Fibroblast of the aortic adventitia (primary cell): ENCODE results near the gene SCG5. TPM values are rescaled to one million over a fixed set of nuclear protein-coding genes. Genes with fewer than 3 reads are reported as not detected.
"Not testable (repeated sequence)": the region's sequence is repeated elsewhere in the genome, so short reads cannot be mapped to it uniquely, and the experiment has no call there.

Source experiments
- DNase-seq: peaks from one replicate; pipeline ENCODE4 v3.0.0-alpha.2; 2010; ENCODE audit warnings: low read depth
- H3K4me3 ChIP-seq: 2 replicates; pipeline ENCODE4 v1.5.1; 2011; ENCODE audit warnings: low read depth, mild to moderate bottlenecking, control low read depth, low read length, moderate library complexity
- total RNA-seq: library from RNA; depleted of rRNA; stranded (reverse); fragments of >200 nt; gene quantifications from 2 replicates; pipeline ENCODE4 v1.2.3, GENCODE V29; 2012; ENCODE audit warnings: low replicate concordance
- TF ChIP-seq, protein P1 (sequence below): IDR thresholded peaks from 2 replicates; pipeline ENCODE4 v1.5.1; 2011; ENCODE audit warnings: mild to moderate bottlenecking, low read length, control low read depth, inconsistent platforms; ENCODE audit not compliant: insufficient read depth

The SCG5 gene, protein sequence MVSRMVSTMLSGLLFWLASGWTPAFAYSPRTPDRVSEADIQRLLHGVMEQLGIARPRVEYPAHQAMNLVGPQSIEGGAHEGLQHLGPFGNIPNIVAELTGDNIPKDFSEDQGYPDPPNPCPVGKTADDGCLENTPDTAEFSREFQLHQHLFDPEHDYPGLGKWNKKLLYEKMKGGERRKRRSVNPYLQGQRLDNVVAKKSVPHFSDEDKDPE
- 11.7 and 16.7 TPM in 2 replicates for total RNA-seq

DNA sequence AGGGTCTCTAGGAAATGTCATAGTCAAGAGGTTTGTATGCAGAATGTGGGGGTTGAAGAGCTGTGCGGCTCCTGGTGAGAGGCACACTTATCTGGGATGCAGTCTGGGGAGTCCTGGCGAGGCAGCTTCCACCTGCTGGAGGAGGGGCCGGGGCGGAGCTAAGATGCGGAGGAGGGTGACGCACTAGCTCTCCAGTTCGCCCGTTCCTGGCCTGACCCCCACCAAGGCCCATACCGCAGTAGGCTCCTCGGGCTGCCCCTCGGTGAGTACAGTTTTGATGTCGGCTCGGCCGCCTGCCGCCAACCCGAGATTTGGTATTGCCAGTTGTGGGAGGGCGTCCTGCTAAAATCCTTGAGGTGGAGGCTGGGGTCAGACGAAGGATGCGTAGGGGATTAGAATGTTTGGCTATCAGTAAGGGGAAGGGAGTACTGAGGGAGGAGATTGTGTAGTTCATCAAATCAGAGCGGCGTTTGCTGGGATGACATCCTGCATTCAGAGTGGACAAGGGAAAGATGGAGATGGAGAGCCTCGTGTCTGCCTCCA lies at the start of gene SCG5:
Gene SCG5 (plus strand): TSS at position 194 of the 543 bp plus-strand sequence. CDS start 1,883 bp downstream, outside the sequence.
- H3K4me3 ChIP-seq, result peak within 1 kb of the TSS; percentile 45

DNA sequence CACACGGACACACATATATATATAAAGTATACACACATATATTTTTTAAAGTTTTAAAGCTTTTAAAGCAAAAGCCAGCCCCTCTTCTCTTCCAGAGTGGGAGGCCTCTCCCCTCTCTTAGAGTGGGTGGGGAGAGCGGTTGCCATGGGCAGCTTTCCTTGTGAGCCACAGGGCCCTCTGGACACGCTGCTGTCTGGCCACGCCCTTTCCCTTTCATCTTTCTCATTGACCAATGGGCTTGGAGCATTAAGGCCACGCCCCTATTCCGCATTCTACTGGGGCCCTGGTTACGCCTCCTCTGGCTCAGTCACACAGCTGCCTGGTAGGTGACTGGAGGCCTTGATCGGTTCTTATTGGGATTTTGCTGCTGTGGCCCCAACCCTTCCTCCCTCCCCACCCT lies 48.4 kb upstream of the SCG5 start, which contains the start of gene GOLGA8N:
Gene GOLGA8N (plus strand): TSS at position 306 of the 400 bp plus-strand sequence.
- H3K4me3 ChIP-seq, DNase-seq: not testable (repeated sequence)

More for the DNA sequence above, at the start of gene SCG5:
- DNase-seq, result no peak
- TF ChIP-seq, protein P1, sequence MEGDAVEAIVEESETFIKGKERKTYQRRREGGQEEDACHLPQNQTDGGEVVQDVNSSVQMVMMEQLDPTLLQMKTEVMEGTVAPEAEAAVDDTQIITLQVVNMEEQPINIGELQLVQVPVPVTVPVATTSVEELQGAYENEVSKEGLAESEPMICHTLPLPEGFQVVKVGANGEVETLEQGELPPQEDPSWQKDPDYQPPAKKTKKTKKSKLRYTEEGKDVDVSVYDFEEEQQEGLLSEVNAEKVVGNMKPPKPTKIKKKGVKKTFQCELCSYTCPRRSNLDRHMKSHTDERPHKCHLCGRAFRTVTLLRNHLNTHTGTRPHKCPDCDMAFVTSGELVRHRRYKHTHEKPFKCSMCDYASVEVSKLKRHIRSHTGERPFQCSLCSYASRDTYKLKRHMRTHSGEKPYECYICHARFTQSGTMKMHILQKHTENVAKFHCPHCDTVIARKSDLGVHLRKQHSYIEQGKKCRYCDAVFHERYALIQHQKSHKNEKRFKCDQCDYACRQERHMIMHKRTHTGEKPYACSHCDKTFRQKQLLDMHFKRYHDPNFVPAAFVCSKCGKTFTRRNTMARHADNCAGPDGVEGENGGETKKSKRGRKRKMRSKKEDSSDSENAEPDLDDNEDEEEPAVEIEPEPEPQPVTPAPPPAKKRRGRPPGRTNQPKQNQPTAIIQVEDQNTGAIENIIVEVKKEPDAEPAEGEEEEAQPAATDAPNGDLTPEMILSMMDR, result no peak

DNA sequence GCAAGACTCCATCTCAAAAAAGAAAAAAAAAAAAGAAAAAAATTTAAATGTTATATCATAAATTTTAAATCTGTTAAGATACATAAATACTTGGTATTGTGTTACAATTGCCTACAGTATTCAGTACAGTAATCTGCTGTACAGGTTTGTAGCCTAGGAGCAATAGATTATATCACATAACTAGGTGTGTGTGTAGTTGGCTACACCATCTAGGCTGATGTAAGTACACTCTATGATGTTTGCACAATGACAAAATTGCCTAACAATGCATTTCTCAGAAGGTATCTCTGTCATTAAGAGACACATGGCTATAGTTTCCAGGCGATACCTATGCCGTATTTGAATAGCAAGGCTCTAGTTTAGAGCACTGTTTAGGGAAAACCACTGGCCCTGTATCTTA lies 32.0 kb upstream of the SCG5 start:
- DNase-seq, H3K4me3 ChIP-seq: not testable (repeated sequence)

DNA sequence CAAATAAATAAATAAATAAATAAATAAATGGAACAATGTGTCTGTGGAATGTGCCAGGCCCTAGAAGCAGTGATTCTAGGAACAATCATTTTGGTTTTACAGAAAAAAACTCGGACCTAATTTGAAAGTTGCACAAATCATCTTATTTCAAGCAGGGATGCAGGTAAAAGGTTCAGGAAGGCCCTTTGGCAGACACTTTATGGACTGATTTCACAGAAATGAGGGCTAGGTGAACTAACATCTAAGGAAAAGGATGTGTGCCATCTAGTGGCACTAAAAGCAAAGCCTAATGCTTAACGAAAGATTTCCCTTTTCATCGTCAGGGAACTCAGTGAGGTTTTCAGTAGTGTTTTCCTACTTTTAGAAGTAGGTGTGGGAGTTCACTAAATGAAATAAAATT lies 30.8 kb upstream of the SCG5 start:
- peak; percentile 67 for DNase-seq
- TF ChIP-seq, protein P1, result peak; percentile 22
- H3K4me3 ChIP-seq, result not testable (repeated sequence)

DNA sequence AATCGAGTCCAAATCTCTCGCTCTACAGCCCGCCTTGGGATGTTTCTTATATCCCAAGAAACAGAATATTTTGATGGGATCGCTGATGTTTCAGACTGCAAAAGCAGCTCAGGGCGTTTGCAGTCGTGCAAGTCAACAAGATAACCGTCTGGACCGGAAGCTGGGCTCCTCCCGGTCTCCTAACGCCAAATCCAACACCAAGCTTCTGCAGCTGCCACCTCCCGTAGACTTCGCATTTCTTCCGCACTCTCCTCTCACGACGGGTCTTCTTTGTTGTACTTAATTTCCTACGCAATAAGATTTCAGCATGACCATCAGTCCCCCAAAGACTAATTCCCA lies 26.8 kb upstream of the SCG5 start:
- not testable (repeated sequence) for DNase-seq
- H3K4me3 ChIP-seq, result peak overlapping the region; percentile 72

DNA sequence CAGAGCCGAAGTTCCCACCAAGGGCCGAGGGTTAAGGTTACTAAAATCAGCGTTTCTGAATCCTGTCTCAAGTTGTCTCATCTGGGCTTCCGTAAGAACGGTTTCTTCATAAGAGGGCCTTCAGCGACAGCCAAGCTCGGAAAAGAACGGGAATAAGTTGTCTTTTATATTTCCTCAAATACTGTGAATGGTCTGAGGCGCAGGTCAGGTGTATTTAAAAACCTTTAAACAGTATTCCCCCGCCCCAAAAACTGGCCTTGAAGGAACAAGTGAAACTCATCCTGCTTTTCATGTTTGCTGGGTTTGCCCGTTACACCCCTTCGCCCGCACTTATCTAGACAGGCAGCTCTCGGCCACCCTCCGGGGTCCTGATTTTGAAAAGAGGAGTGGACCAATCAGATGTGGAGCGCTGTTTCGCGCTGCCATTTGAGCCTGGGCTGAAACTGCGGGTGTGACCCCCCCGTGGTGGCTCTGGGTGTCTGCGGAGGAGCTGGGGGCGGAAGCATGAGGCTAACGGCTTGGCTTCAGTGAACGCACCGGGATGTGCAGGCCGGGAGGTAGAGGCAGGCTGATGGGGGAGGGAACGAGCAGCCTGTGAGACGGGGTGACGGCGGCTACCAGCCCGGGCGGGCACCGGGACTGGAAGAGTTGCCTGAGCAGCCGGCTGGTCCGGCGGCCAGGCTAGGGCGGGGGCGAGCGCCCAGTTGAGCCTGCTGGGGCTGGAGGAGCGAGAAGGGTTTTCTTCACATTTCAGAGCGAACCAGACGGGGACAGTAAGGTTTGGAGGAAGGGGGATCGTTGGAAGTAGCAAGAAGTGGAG lies 26.2 kb upstream of the SCG5 start, which contains the start of gene ARHGAP11A:
Gene ARHGAP11A (plus strand): TSS at position 454 of the 820 bp plus-strand sequence. CDS start 708 bp downstream, outside the sequence.
- TF ChIP-seq, protein P1, result peak; percentile 11
- DNase-seq, result peak; percentile 98
- H3K4me3 ChIP-seq, result peak within 1 kb of the TSS; percentile 72

DNA sequence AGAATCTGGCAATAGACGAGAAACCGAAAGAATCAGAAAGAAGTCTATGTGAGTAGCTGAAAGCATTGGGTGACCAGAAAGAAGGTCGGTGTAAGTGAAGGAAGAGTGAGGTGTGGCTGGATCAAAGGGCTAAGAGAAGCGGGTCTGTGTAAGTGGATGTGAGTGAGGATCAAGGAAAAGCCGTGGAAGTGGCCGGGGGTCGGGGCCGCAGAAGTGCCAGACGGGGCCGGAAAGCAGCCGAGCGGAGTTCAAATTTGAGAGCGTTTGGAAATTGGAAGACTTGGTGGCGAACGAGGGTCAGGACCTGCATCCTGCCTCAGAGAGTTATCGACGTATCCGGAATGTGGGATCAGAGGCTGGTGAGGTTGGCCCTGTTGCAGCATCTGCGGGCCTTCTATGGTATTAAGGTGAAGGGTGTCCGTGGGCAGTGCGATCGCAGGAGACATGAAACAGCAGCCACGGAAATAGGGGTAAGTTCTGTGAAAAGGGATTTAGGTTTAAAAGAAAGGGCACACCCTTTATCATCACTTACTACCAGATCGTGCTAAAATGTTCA lies 25.6 kb upstream of the SCG5 start:
- H3K4me3 ChIP-seq, result peak overlapping the region; percentile 72
- not testable (repeated sequence) for DNase-seq

DNA sequence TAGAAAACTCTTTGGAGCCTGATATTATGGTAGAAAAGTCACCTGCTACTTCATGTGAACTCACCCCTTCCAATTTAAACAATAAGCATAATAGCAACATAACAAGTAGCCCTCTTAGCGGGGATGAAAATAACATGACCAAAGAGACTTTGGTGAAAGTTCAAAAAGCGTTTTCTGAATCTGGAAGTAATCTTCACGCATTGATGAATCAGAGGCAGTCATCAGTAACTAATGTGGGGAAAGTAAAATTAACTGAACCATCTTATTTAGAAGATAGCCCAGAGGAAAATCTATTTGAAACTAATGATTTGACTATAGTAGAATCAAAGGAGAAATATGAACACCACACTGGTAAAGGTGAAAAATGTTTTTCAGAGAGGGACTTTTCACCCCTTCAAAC lies 5.1 kb upstream of the SCG5 start:
- TF ChIP-seq, protein P1, result no peak
- no peak overlapping the region for H3K4me3 ChIP-seq
- no peak for DNase-seq
